Smooth muscle cell (in vitro differentiated cells): ENCODE measurements around the gene SLC22A17. TPM values are rescaled to one million over a fixed set of nuclear protein-coding genes. Genes with fewer than 3 reads are reported as not detected.

Source experiments
- DNase-seq: peaks from one replicate; lab custom pipeline; 2025; ENCODE audit not compliant: unreplicated experiment; lab: John Stamatoyannopoulos, UW
- H2AFZ ChIP-seq: fragments of 200-600 bp; sonication (generic); 2 replicates; pipeline ENCODE4 v1.6.0; 2016; ENCODE audit warnings: antibody characterized with exemption, low read depth, mild to moderate bottlenecking
- H3F3A ChIP-seq: fragments of 200-600 bp; sonication (generic); 2 replicates; pipeline ENCODE4 v1.6.0; 2017; ENCODE audit warnings: antibody characterized with exemption, low read depth
- H3K27ac ChIP-seq: fragments of 200-600 bp; sonication (generic); 2 replicates; pipeline ENCODE4 v1.5.1; 2016; ENCODE audit warnings: low read depth, mild to moderate bottlenecking
- H3K27me3 ChIP-seq: fragments of 200-600 bp; sonication (generic); 2 replicates; pipeline ENCODE4 v1.6.1; 2016; ENCODE audit warnings: low read depth, mild to moderate bottlenecking
- H3K36me3 ChIP-seq: fragments of 200-600 bp; sonication (generic); 2 replicates; pipeline ENCODE4 v1.5.1; 2016; ENCODE audit warnings: low read depth
- H3K4me1 ChIP-seq: fragments of 200-600 bp; sonication (generic); 2 replicates; pipeline ENCODE4 v1.5.1; 2016; ENCODE audit warnings: low read depth
- H3K4me2 ChIP-seq: fragments of 200-600 bp; sonication (generic); 2 replicates; pipeline ENCODE4 v1.6.0; 2016; ENCODE audit warnings: mild to moderate bottlenecking
- H3K4me3 ChIP-seq: fragments of 200-600 bp; sonication (generic); 2 replicates; pipeline ENCODE4 v1.5.1; 2016; ENCODE audit warnings: mild to moderate bottlenecking
- H3K79me2 ChIP-seq: fragments of 200-600 bp; sonication (generic); 2 replicates; pipeline ENCODE4 v1.6.0; 2016; ENCODE audit warnings: low read depth, mild to moderate bottlenecking
- H3K9ac ChIP-seq: fragments of 200-600 bp; sonication (generic); 2 replicates; pipeline ENCODE4 v1.6.0; 2016; ENCODE audit warnings: low read depth
- H3K9me3 ChIP-seq: fragments of 200-600 bp; sonication (generic); replicated peaks from 2 replicates; pipeline ENCODE4 v1.5.1; 2016; ENCODE audit warnings: low read depth
- H4K20me1 ChIP-seq: fragments of 200-600 bp; sonication (generic); 2 replicates; pipeline ENCODE4 v1.6.0; 2016; ENCODE audit warnings: low read depth
- CTCF ChIP-seq: fragments of 200-600 bp; sonication (generic); IDR thresholded peaks from 2 replicates; pipeline ENCODE4 v1.5.1; 2017; ENCODE audit warnings: borderline replicate concordance, mild to moderate bottlenecking, antibody characterized with exemption; ENCODE audit not compliant: insufficient read depth, poor library complexity, severe bottlenecking
- WGBS: methylation state at CpG from one replicate; pipeline ENCODE4 v1.1.7; 2016; ENCODE audit warnings: low lambda C conversion rate; 5-methylcytosine and 5-hydroxymethylcytosine counted together
- polyA plus RNA-seq: library from polyadenylated mRNA; unstranded; fragments of >200 nt; fragmentation: Nextera tagmentation; extraction: Ambion mirVana; gene quantifications from 2 replicates; pipeline ENCODE4 v1.2.1, GENCODE V29; 2016
- total RNA-seq: library from RNA; depleted of rRNA; stranded (reverse); fragments of >200 nt; gene quantifications from 2 replicates; pipeline ENCODE4 v1.2.3, GENCODE V29; 2014

The SLC22A17 gene
- total and polyA plus RNA-seq, 2 experiments from 2014 or later: 81.0 to 127 TPM

- DNase-seq: no peak
- H3K4me1 ChIP-seq: no peaks in the 10 kb centered on the region
- H4K20me1 ChIP-seq: no peaks in the 10 kb centered on the region
- H3K9me3 ChIP-seq: no peaks in the 10 kb centered on the region
- TF ChIP-seq CTCF: no peak
- H3F3A ChIP-seq: no peaks in the 10 kb centered on the region
- H3K4me3 ChIP-seq: no peak overlapping the region
- no peaks in the 10 kb centered on the region for H3K36me3 ChIP-seq
- peak overlapping the region; percentile 13 for H3K27ac ChIP-seq
- H3K9ac ChIP-seq: no peak overlapping the region
- H3K27me3 ChIP-seq: no peaks in the 10 kb centered on the region
- H3K79me2 ChIP-seq: no peaks in the 10 kb centered on the region
- H3K4me2 ChIP-seq: no peak overlapping the region
- peak overlapping the region; percentile 41 for H2AFZ ChIP-seq
- WGBS: 86% methylated on average over 3 of the region's 3 CpGs
Measured at GRCh38 chr14:23399136-23399535, 46.4 kb upstream of the SLC22A17 start.

- H3K9ac ChIP-seq: no peak overlapping the region
- no peaks in the 10 kb centered on the region for H4K20me1 ChIP-seq
- 94% methylated on average over 4 of the region's 4 CpGs for WGBS
- H3K27me3 ChIP-seq: no peaks in the 10 kb centered on the region
- no peak for TF ChIP-seq CTCF
- H3K4me2 ChIP-seq: no peak overlapping the region
- no peak overlapping the region for H2AFZ ChIP-seq
- no peak overlapping the region for H3K27ac ChIP-seq
- DNase-seq: no peak
- H3K4me3 ChIP-seq: no peak overlapping the region
- H3K79me2 ChIP-seq: no peaks in the 10 kb centered on the region
- H3K36me3 ChIP-seq: no peaks in the 10 kb centered on the region
- H3K9me3 ChIP-seq: no peaks in the 10 kb centered on the region
- H3K4me1 ChIP-seq: no peaks in the 10 kb centered on the region
- H3F3A ChIP-seq: no peaks in the 10 kb centered on the region
Measured at GRCh38 chr14:23398348-23398747, 45.7 kb upstream of the SLC22A17 start.

- H3K4me3 ChIP-seq: no peak overlapping the region
- no peak overlapping the region for H3K4me2 ChIP-seq
- H3K27me3 ChIP-seq: no peaks in the 10 kb centered on the region
- no peak for DNase-seq
- no peak overlapping the region for H3K27ac ChIP-seq
- no peaks in the 10 kb centered on the region for H3K79me2 ChIP-seq
- H4K20me1 ChIP-seq: no peaks in the 10 kb centered on the region
- no peaks in the 10 kb centered on the region for H3K9me3 ChIP-seq
- H3K9ac ChIP-seq: no peak overlapping the region
- H3F3A ChIP-seq: no peaks in the 10 kb centered on the region
- H3K4me1 ChIP-seq: no peaks in the 10 kb centered on the region
- H2AFZ ChIP-seq: no peak overlapping the region
- no peak for TF ChIP-seq CTCF
- no peaks in the 10 kb centered on the region for H3K36me3 ChIP-seq
- WGBS: 87% methylated on average over 10 of the region's 10 CpGs
Measured at GRCh38 chr14:23396781-23397407, 44.2 kb upstream of the SLC22A17 start.

- Histone ChIP-seq H3K9me3 (no peaks in the 10 kb centered on the region), H3F3A (no peaks in the 10 kb centered on the region), H3K27me3 (no peaks in the 10 kb centered on the region), H4K20me1 (no peaks in the 10 kb centered on the region), H3K27ac (no peak overlapping the region), H3K4me3 (no peak overlapping the region), H2AFZ (no peak overlapping the region), H3K9ac (no peak overlapping the region), H3K4me2 (no peak overlapping the region), H3K79me2 (no peaks in the 10 kb centered on the region), H3K4me1 (no peaks in the 10 kb centered on the region), H3K36me3 (no peaks in the 10 kb centered on the region)
- TF ChIP-seq CTCF: no peak
- WGBS: 93% methylated on average over 10 of the region's 10 CpGs
- DNase-seq: no peak
Measured at GRCh38 chr14:23396126-23396525, 43.4 kb upstream of the SLC22A17 start.
